NCI-H2227 (cell line): ENCODE results near the gene ELOA2.
"Not testable (repeated sequence)": the region's sequence is repeated elsewhere in the genome, so short reads cannot be mapped to it uniquely, and the experiment has no call there.

Experiments used
- DNase-seq: peaks from one replicate; lab custom pipeline; 2025; ENCODE audit not compliant: unreplicated experiment; lab: John Stamatoyannopoulos, UW

The ELOA2 gene

GRCh38 chr18:47023769-47024465, 11.5 kb downstream of the ELOA2 start:
- not testable (repeated sequence) for DNase-seq

- not testable (repeated sequence) for DNase-seq
These were observed 12.6 kb downstream of the ELOA2 start for GRCh38 chr18:47022821-47023220.

GRCh38 chr18:47020757-47021156, 14.7 kb downstream of the ELOA2 start:
- not testable (repeated sequence) for DNase-seq

GRCh38 chr18:47019870-47020269, 15.6 kb downstream of the ELOA2 start:
- not testable (repeated sequence) for DNase-seq
